MM.1S (cell line): Measurements from ENCODE around the gene CACNG4.

ENCODE experiments used
- DNase-seq: peaks from one replicate; pipeline ENCODE4 v3.0.0-alpha.2; 2015
- H2AFZ ChIP-seq: fragments of 300-600 bp; sonication (generic); 2 replicates; pipeline ENCODE4 v1.6.0; 2016; ENCODE audit warnings: antibody characterized with exemption, low read length
- H3F3A ChIP-seq: fragments of 300-600 bp; sonication (generic); 2 replicates; pipeline ENCODE4 v1.6.1; 2016; ENCODE audit warnings: mild to moderate bottlenecking, antibody characterized with exemption, low read length, moderate library complexity, mixed read lengths; ENCODE audit not compliant: insufficient read depth
- H3K27ac ChIP-seq: fragments of 300-600 bp; sonication (generic); 2 replicates; pipeline ENCODE4 v1.5.1; 2016; ENCODE audit warnings: mild to moderate bottlenecking, low read length
- H3K27me3 ChIP-seq: fragments of 300-600 bp; sonication (generic); replicated peaks from 2 replicates; pipeline ENCODE4 v1.6.0; 2016; ENCODE audit warnings: low read length; ENCODE audit not compliant: insufficient read depth
- H3K36me3 ChIP-seq: fragments of 300-600 bp; sonication (generic); replicated peaks from 2 replicates; pipeline ENCODE4 v1.6.1; 2016; ENCODE audit warnings: mild to moderate bottlenecking, low read length, mixed read lengths; ENCODE audit not compliant: insufficient read depth
- H3K4me1 ChIP-seq: fragments of 300-600 bp; sonication (generic); 2 replicates; pipeline ENCODE4 v1.6.1; 2016; ENCODE audit warnings: low read length, mixed read lengths
- H3K4me2 ChIP-seq: fragments of 300-600 bp; sonication (generic); 2 replicates; pipeline ENCODE4 v1.6.0; 2016; ENCODE audit warnings: low read depth, low read length
- H3K4me3 ChIP-seq: fragments of 300-600 bp; sonication (generic); 2 replicates; pipeline ENCODE4 v1.5.1; 2016; ENCODE audit warnings: low read length, mixed read lengths
- H3K79me2 ChIP-seq: fragments of 300-600 bp; sonication (generic); 2 replicates; pipeline ENCODE4 v1.6.1; 2016; ENCODE audit warnings: mixed run types, low read length, mixed read lengths
- H3K9ac ChIP-seq: fragments of 300-600 bp; sonication (generic); 2 replicates; pipeline ENCODE4 v1.6.1; 2016; ENCODE audit warnings: low read length, mixed read lengths
- H3K9me2 ChIP-seq: fragments of 300-600 bp; sonication (generic); replicated peaks from 2 replicates; pipeline ENCODE4 v1.6.1; 2016; ENCODE audit warnings: mild to moderate bottlenecking, low read length, mixed read lengths; ENCODE audit not compliant: insufficient read depth
- H3K9me3 ChIP-seq: fragments of 300-600 bp; sonication (generic); replicated peaks from 2 replicates; pipeline ENCODE4 v1.6.1; 2016; ENCODE audit warnings: mild to moderate bottlenecking, low read length, mixed read lengths; ENCODE audit not compliant: insufficient read depth
- H4K20me1 ChIP-seq: fragments of 300-600 bp; sonication (generic); 2 replicates; pipeline ENCODE4 v1.6.1; 2016; ENCODE audit warnings: mild to moderate bottlenecking, low read length, moderate library complexity, mixed read lengths; ENCODE audit not compliant: insufficient read depth
- EZH2 ChIP-seq: fragments of 300-600 bp; sonication (generic); optimal IDR thresholded peaks from 2 replicates; pipeline ENCODE3; 2017; ENCODE audit warnings: low read depth, mild to moderate bottlenecking, antibody characterized with exemption, low read length, mixed read lengths
- EZH2phosphoT487 ChIP-seq: fragments of 300-600 bp; sonication (generic); IDR thresholded peaks from 2 replicates; pipeline ENCODE4 v1.6.1; 2018; ENCODE audit warnings: antibody characterized with exemption, low read length
- TF ChIP-seq, protein P1 (sequence below): fragments of 300-600 bp; sonication (generic); IDR thresholded peaks from 2 replicates; pipeline ENCODE4 v1.5.1; 2016; ENCODE audit warnings: antibody characterized with exemption, low read length, mixed read lengths

Gene CACNG4

DNA sequence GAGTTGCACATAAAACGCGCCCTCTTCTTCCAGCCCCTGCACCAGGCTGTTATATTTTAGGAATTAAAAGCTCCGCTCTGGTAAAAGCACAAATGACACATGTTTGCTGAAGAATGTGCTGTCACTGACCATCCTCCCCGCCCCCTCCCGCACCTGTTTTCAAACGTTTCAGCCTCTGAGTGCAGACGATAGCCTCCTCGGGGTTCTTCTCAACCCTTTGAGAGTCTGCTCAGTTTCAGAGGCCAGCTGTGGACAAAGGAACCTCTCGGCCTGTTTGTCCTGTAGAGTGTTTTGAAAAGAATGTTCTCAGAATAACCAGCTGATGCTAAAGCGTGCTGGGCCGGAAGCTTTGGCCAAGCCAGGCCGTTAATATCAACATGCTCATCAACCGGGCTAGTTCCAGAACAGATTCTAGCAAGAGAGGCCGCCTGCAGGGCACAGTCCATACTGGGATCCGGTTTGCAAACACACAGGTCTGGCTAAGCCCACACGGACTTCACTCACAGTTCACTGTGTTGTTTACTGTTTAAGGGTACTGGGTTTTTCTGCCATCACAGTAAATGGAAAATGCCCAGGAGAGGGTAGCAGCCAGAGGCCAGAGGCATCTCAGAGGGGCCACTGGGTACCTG, 6.4 kb upstream of the CACNG4 start:
- H3K4me2 ChIP-seq: no peak overlapping the region
- H3K9ac ChIP-seq: no peak overlapping the region
- no peak overlapping the region for H2AFZ ChIP-seq
- H3F3A ChIP-seq: no peaks in the 10 kb centered on the region
- no peaks in the 10 kb centered on the region for H3K9me2 ChIP-seq
- no peaks in the 10 kb centered on the region for H3K36me3 ChIP-seq
- no peak for DNase-seq
- no peaks in the 10 kb centered on the region for H3K9me3 ChIP-seq
- peaks cover 11% of the 10 kb centered on the region for H3K27me3 ChIP-seq
- no peaks in the 10 kb centered on the region for H3K4me1 ChIP-seq
- TF ChIP-seq EZH2phosphoT487: no peak
- TF ChIP-seq EZH2: no peak
- TF ChIP-seq, protein P1, sequence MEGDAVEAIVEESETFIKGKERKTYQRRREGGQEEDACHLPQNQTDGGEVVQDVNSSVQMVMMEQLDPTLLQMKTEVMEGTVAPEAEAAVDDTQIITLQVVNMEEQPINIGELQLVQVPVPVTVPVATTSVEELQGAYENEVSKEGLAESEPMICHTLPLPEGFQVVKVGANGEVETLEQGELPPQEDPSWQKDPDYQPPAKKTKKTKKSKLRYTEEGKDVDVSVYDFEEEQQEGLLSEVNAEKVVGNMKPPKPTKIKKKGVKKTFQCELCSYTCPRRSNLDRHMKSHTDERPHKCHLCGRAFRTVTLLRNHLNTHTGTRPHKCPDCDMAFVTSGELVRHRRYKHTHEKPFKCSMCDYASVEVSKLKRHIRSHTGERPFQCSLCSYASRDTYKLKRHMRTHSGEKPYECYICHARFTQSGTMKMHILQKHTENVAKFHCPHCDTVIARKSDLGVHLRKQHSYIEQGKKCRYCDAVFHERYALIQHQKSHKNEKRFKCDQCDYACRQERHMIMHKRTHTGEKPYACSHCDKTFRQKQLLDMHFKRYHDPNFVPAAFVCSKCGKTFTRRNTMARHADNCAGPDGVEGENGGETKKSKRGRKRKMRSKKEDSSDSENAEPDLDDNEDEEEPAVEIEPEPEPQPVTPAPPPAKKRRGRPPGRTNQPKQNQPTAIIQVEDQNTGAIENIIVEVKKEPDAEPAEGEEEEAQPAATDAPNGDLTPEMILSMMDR: no peak
- no peak overlapping the region for H3K27ac ChIP-seq
- no peaks in the 10 kb centered on the region for H3K79me2 ChIP-seq
- no peaks in the 10 kb centered on the region for H4K20me1 ChIP-seq
- H3K4me3 ChIP-seq: no peak overlapping the region

DNA sequence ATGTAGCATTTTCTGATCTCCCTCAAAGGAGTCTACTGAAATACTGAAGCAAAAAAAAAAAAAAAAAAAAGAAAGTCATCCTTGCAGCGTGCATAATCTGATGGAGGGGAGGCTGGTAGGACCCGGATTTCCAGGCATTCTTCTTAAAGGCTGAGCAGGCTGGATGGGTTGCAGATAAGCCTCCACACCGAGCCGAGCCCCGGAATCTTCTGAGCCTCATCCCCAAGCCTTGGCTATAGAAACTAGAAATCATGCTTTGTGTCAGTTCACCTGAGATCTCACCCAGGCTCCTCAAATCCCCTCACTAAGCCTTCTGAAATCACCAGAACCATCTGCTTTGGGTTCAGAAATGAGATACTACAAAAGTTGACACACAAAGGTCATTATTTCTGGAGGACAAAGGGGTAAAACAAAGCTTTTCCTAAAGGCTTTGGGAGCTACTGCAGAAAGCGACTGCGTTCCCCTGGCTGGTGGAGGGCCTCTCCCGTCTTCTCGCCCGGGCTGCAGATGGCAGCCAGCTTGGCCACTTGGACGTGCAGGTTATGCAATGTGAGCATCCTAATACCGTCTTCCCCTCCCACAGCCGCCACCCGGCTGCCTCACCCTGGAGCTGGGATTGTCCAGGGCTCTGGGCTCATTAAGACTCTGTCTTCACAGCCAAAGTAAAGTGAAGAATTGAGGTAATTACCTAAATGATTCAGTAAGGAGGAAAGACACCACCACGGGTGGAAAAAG, 4.7 kb upstream of the CACNG4 start:
- TF ChIP-seq, protein P1: no peak
- TF ChIP-seq EZH2phosphoT487: no peak
- no peak for TF ChIP-seq EZH2
- no peaks in the 10 kb centered on the region for H3K9me2 ChIP-seq
- H3K4me2 ChIP-seq: no peak overlapping the region
- no peaks in the 10 kb centered on the region for H3K9me3 ChIP-seq
- H3K27ac ChIP-seq: no peak overlapping the region
- H3K4me3 ChIP-seq: no peak overlapping the region
- H4K20me1 ChIP-seq: no peaks in the 10 kb centered on the region
- H3K9ac ChIP-seq: no peak overlapping the region
- no peaks in the 10 kb centered on the region for H3K4me1 ChIP-seq
- no peak for DNase-seq
- H3F3A ChIP-seq: no peaks in the 10 kb centered on the region
- no peaks in the 10 kb centered on the region for H3K36me3 ChIP-seq
- H3K27me3 ChIP-seq: peaks cover 23% of the 10 kb centered on the region
- no peak overlapping the region for H2AFZ ChIP-seq
- H3K79me2 ChIP-seq: no peaks in the 10 kb centered on the region

DNA sequence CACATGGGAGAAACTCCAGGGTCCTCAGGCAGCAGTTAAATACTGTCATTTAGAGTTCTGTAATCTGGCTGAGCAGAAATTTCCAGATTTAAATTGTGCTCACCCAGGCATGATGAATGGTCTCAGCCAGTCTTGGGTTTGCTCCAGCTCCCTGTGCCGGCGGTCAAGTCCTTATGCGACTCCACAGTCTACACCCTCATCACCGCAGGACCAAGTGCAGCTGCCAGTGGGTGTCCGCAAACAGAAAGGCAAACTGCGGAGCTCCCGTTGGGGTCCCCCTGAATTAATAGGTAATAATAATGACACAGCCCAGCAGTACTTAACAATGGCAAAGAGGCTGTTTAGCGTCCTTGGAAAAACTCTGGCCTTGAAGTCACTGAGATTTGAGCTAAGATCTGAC, 3.9 kb upstream of the CACNG4 start:
- H3K9me3 ChIP-seq: no peaks in the 10 kb centered on the region
- DNase-seq: no peak
- H3K9ac ChIP-seq: no peak overlapping the region
- H2AFZ ChIP-seq: no peak overlapping the region
- no peaks in the 10 kb centered on the region for H4K20me1 ChIP-seq
- H3K27ac ChIP-seq: no peak overlapping the region
- no peaks in the 10 kb centered on the region for H3K4me1 ChIP-seq
- H3K4me2 ChIP-seq: no peak overlapping the region
- no peaks in the 10 kb centered on the region for H3F3A ChIP-seq
- H3K9me2 ChIP-seq: no peaks in the 10 kb centered on the region
- no peaks in the 10 kb centered on the region for H3K79me2 ChIP-seq
- no peak for TF ChIP-seq EZH2
- no peak for TF ChIP-seq EZH2phosphoT487
- TF ChIP-seq, protein P1: no peak
- peaks cover 28% of the 10 kb centered on the region for H3K27me3 ChIP-seq
- H3K4me3 ChIP-seq: no peak overlapping the region
- H3K36me3 ChIP-seq: no peaks in the 10 kb centered on the region
